ENCODE results near the gene SYNDIG1L. TPM values are rescaled to one million over a fixed set of nuclear protein-coding genes. Genes with fewer than 3 reads are reported as not detected.

Gene SYNDIG1L
- total RNA-seq, 3 donors from 2014 or later: 0.33 to 1.0 (median 0.64) TPM

GRCh38 chr14:74424606-74425005 is 1.4 kb downstream of the SYNDIG1L start:
- intact Hi-C loops (cut with DNase I; ENCODE audit: low total_unique reads): no loop called here
- Histone ChIP-seq H3K4me3 (no peak overlapping the region), H3K9me3 (peaks cover 0 to 3% of the 10 kb centered on the region in 2 donors), H3K27ac (no peak overlapping the region), H3K4me1 (no peaks in the 10 kb centered on the region), H3K27me3 (peaks cover 0 to 21% of the 10 kb centered on the region in 2 donors), H3K36me3 (no peaks in the 10 kb centered on the region)
- no peak for DNase-seq (ENCODE audit: low spot score in 2 of 2)
- TF ChIP-seq POLR2AphosphoS5 (IDR thresholded peaks at IDR 0.05) (no peak), CTCF (IDR thresholded peaks at IDR 0.05) (no peak), POLR2A (IDR thresholded peaks at IDR 0.05) (no peak)

GRCh38 chr14:74423246-74423645 is 2.8 kb downstream of the SYNDIG1L start:
- intact Hi-C loops (cut with DNase I; ENCODE audit: low total_unique reads): no loop called here
- no peak for TF ChIP-seq POLR2AphosphoS5 (IDR thresholded peaks at IDR 0.05)
- TF ChIP-seq POLR2A (IDR thresholded peaks at IDR 0.05): no peak
- TF ChIP-seq CTCF (IDR thresholded peaks at IDR 0.05): no peak
- peaks cover 0 to 26% of the 10 kb centered on the region in 2 donors for H3K27me3 ChIP-seq
- DNase-seq (ENCODE audit: low spot score in 2 of 2): no peak
- no peaks in the 10 kb centered on the region for H3K36me3 ChIP-seq
- H3K4me1 ChIP-seq: no peaks in the 10 kb centered on the region
- H3K4me3 ChIP-seq: no peak overlapping the region
- H3K27ac ChIP-seq: no peak overlapping the region
- H3K9me3 ChIP-seq: peaks cover 0 to 3% of the 10 kb centered on the region in 2 donors

- Histone ChIP-seq H3K4me3 (no peak overlapping the region), H3K4me1 (no peaks in the 10 kb centered on the region), H3K27ac (no peak overlapping the region), H3K9me3 (peaks cover 0 to 3% of the 10 kb centered on the region in 2 donors), H3K36me3 (no peaks in the 10 kb centered on the region), H3K27me3 (peaks cover 0 to 26% of the 10 kb centered on the region in 2 donors)
- intact Hi-C loops (cut with DNase I; ENCODE audit: low total_unique reads): no loop called here
- TF ChIP-seq POLR2A (IDR thresholded peaks at IDR 0.05) (no peak), CTCF (IDR thresholded peaks at IDR 0.05) (no peak), POLR2AphosphoS5 (IDR thresholded peaks at IDR 0.05) (no peak)
- no peak for DNase-seq (ENCODE audit: low spot score in 2 of 2)
Measured at GRCh38 chr14:74421981-74422380, 4.0 kb downstream of the SYNDIG1L start.

GRCh38 chr14:74419086-74419485 is 6.9 kb downstream of the SYNDIG1L start:
- intact Hi-C loops (cut with DNase I; ENCODE audit: low total_unique reads): no loop called here
- no peak for DNase-seq (ENCODE audit: low spot score in 2 of 2)
- Histone ChIP-seq H3K27ac (no peak overlapping the region), H3K4me1 (no peaks in the 10 kb centered on the region), H3K9me3 (peaks cover 0 to 3% of the 10 kb centered on the region in 2 donors), H3K36me3 (no peaks in the 10 kb centered on the region), H3K27me3 (peaks cover 0 to 9% of the 10 kb centered on the region in 2 donors), H3K4me3 (no peak overlapping the region)
- no peak for TF ChIP-seq CTCF (IDR thresholded peaks at IDR 0.05)
- no peak for TF ChIP-seq POLR2A (IDR thresholded peaks at IDR 0.05)
- TF ChIP-seq POLR2AphosphoS5 (IDR thresholded peaks at IDR 0.05): no peak

- Histone ChIP-seq H3K27ac (no peak overlapping the region), H3K27me3 (peaks cover 0 to 5% of the 10 kb centered on the region in 2 donors), H3K4me1 (no peaks in the 10 kb centered on the region), H3K4me3 (no peak overlapping the region), H3K9me3 (peaks cover 0 to 3% of the 10 kb centered on the region in 2 donors), H3K36me3 (no peaks in the 10 kb centered on the region)
- intact Hi-C loops (cut with DNase I; ENCODE audit: low total_unique reads): no loop called here
- no peak for DNase-seq (ENCODE audit: low spot score in 2 of 2)
- TF ChIP-seq POLR2A (IDR thresholded peaks at IDR 0.05) (no peak), POLR2AphosphoS5 (IDR thresholded peaks at IDR 0.05) (no peak), CTCF (IDR thresholded peaks at IDR 0.05) (no peak)
Measured at GRCh38 chr14:74418031-74418430, 8.0 kb downstream of the SYNDIG1L start.
